Mesodermal cell (in vitro differentiated cells): ENCODE measurements around the gene PREX1.

Experiments
- H3K27ac ChIP-seq: 2 replicates; pipeline ENCODE4 v1.7.0; 2013; ENCODE audit warnings: mild to moderate bottlenecking, low read depth, low read length, moderate library complexity; ENCODE audit not compliant: severe bottlenecking
- H3K36me3 ChIP-seq: 2 replicates; pipeline ENCODE4 v1.7.1; 2013; ENCODE audit warnings: mild to moderate bottlenecking, low read length, moderate library complexity; ENCODE audit not compliant: control insufficient read depth, insufficient read depth
- H3K4me1 ChIP-seq: one replicate; pipeline ENCODE4 v1.7.1; 2013; ENCODE audit warnings: mild to moderate bottlenecking, low read length; ENCODE audit not compliant: insufficient read depth, control insufficient read depth, poor library complexity, severe bottlenecking
- H3K4me3 ChIP-seq: 2 replicates; pipeline ENCODE4 v1.7.0; 2013; ENCODE audit warnings: low read length, control low read depth, mild to moderate bottlenecking; ENCODE audit not compliant: insufficient read depth, poor library complexity, severe bottlenecking; ENCODE audit errors: extremely low read depth
- H3K9me3 ChIP-seq: 2 replicates; pipeline ENCODE4 v1.7.1; 2013; ENCODE audit warnings: mild to moderate bottlenecking, low read length, moderate library complexity; ENCODE audit not compliant: control insufficient read depth
- WGBS, 2 experiments: methylation state at CpG; one replicate each; pipeline ENCODE4 v1.1.5; 2013; ENCODE audit warnings: missing lambda C conversion rate in 2 of 2; ENCODE audit not compliant: insufficient coverage in 2 of 2; 5-methylcytosine and 5-hydroxymethylcytosine counted together

PREX1 gene

GRCh38 chr20:48732081-48732829 is 95.5 kb downstream of the PREX1 start:
- WGBS, 2 experiments: 93 to 94% methylated on average over 7 to 8 of the region's 12 CpGs
- Histone ChIP-seq H3K36me3 (peaks cover 55% of the 10 kb centered on the region), H3K9me3 (no peaks in the 10 kb centered on the region), H3K27ac (no peak overlapping the region), H3K4me1 (peaks cover 10% of the 10 kb centered on the region), H3K4me3 (no peak overlapping the region)

DNA sequence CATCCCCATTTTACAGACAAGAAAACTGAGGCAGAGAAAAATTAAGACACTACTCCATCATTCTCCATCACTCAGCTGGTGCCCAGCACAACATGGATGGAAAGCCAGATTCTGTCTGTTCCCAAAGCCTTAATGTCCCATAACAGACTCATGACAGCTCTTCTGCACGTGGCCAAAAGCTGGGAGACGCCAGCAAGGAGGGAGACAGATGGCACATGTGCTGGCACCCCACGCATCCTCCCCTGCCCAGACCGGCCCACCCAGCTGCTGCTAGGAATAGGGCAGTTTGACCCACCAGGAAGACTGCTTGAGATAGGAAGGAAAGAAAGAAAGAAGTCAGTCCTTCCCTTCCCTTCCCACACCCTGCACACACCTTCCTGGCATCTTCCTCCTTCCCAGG is 96.3 kb downstream of the PREX1 start:
- H3K36me3 ChIP-seq: peaks cover 51% of the 10 kb centered on the region
- 100% methylated on average over 2 of the region's 4 CpGs; no CpG with 5 or more reads in 1 of the 2 experiments for WGBS, 2 experiments

DNA sequence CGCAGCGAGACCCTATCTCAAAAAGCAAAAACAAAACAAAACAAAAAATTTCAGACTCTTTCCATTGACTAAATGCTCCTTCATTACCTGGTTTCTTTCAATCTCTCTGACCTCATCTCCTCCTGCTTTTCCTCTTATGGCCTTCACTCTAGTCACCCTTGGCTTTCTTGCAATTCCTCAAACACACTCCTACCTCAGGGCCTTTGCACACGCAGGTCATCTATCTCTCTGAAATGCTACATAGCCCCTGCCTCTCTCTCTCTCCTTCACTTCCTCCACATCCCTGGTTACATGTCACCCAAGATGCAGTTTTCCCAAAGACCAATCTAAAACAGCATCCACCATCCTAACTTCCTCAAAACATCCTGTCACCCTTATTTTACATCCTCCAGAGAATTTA is 96.8 kb downstream of the PREX1 start:
- 89 to 100% methylated on average over 3 of the region's 3 CpGs for WGBS, 2 experiments
- peaks cover 54% of the 10 kb centered on the region for H3K36me3 ChIP-seq
- no peaks in the 10 kb centered on the region for H3K9me3 ChIP-seq
- H3K4me3 ChIP-seq: no peak overlapping the region
- no peak overlapping the region for H3K27ac ChIP-seq
- H3K4me1 ChIP-seq: peaks cover 10% of the 10 kb centered on the region

More for the DNA sequence above, 96.3 kb downstream of the PREX1 start:
- Histone ChIP-seq H3K9me3 (no peaks in the 10 kb centered on the region), H3K4me1 (peaks cover 10% of the 10 kb centered on the region), H3K4me3 (no peak overlapping the region), H3K27ac (no peak overlapping the region)

DNA sequence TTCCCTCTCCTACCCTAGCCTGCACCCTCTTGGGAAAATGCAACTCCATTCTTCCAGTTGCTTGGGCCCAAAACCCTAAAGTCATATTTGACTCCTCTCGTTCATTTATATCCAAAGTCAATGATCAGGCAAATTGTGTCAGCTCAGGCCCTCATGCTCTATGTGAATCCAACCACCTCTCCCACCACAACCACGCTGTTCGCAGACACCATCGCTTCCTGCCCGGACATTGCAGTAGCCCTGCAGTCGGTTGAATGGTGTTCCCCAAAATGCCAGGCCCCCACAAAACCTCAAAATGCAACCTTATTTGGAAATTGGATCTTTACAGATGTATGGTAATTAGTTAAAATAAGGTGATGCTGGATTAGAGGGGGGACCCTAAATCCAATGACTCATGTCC is 98.3 kb downstream of the PREX1 start:
- peaks cover 10% of the 10 kb centered on the region for H3K4me1 ChIP-seq
- 86 to 100% methylated on average over 1 to 5 of the region's 6 CpGs for WGBS, 2 experiments
- H3K9me3 ChIP-seq: no peaks in the 10 kb centered on the region
- no peak overlapping the region for H3K4me3 ChIP-seq
- no peak overlapping the region for H3K27ac ChIP-seq
- peaks cover 59% of the 10 kb centered on the region for H3K36me3 ChIP-seq

DNA sequence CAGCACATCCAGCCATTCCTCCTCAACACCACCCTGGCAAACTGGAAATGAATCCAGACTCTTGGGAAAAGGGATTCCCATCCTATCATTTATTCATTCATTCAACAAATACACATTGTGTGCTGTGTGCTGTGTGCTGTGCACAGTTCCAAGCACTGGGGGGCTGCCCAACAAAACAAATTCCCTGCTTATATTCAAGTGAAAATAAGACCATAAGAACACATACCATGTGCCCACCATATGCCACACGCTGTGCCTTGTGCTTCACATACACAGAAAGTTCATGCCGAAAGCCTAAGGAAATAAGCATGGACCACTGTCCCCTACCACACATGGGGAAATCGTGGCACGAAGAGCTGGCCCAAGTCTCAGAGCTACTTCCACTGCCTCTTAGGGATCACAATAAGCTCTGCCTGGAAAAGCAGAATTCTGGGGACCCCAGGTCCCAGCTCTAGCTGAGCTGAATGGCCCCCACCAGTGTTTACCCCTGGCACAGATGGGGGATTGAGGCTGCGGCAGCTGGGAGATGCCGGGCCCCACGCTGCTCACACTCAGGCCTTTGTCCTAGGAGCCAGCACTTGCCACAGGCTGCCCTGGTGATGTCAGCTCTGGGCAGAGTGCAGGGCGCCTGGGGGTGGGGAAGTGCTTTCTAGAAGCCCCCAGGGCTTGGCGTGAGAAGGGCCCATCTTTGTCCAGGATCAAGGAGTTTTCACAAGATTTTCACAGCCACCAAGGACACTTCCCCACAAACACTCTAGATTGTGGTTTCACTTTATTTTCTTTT is 99.6 kb downstream of the PREX1 start:
- Histone ChIP-seq H3K9me3 (no peaks in the 10 kb centered on the region), H3K4me3 (no peak overlapping the region), H3K27ac (no peak overlapping the region), H3K36me3 (peaks cover 59% of the 10 kb centered on the region), H3K4me1 (peaks cover 6% of the 10 kb centered on the region)
- 97 to 100% methylated on average over 7 to 9 of the region's 9 CpGs for WGBS, 2 experiments

DNA sequence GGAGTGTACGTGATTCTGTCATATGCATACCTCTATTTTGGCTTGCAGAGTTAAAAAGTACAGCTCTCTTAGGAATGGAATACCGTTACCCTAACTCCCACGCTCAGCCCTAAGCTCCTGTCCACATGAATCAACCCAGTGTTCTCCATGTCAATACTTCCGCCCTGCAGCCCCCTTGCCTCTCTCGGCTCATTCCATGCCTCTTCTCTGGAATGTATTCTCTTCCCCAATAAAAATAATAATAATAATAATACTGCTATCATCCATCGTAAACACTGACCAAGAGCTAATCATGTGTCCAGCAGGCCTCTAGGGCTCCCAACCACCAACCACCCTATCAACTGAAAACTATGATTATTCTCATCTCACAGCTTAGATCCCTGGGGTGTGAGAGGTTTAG is 100.6 kb downstream of the PREX1 start:
- WGBS, 2 experiments: 91 to 99% methylated on average over 4 to 5 of the region's 6 CpGs
- H3K36me3 ChIP-seq: peaks cover 53% of the 10 kb centered on the region

DNA sequence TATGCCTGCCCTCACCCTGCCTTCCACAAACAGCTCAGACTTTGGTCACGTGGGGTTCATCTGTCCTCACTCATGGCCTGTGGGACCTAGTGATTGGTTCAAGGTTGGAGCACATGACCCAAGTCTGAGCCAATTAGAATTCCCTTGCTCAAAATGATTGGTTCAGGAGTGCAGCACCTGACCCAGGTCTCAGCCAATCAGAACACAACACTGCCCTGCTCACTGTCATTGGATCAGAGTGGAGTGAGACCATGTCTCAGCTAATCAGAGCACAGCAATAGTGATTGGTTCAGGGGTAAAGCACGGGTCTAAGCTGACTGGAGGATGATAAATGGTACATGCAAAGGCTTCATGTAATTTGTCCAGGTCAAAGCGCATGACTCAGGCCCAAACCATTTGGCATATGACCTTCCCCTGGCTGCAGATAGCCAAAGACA is 102.2 kb downstream of the PREX1 start:
- 87 to 100% methylated on average over 3 of the region's 3 CpGs for WGBS, 2 experiments
- Histone ChIP-seq H3K4me3 (no peak overlapping the region), H3K4me1 (peaks cover 10% of the 10 kb centered on the region), H3K9me3 (no peaks in the 10 kb centered on the region), H3K36me3 (peaks cover 43% of the 10 kb centered on the region), H3K27ac (no peak overlapping the region)

More for the DNA sequence above, 100.6 kb downstream of the PREX1 start:
- H3K4me1 ChIP-seq: peaks cover 7% of the 10 kb centered on the region
- H3K9me3 ChIP-seq: no peaks in the 10 kb centered on the region
- no peak overlapping the region for H3K4me3 ChIP-seq
- H3K27ac ChIP-seq: no peak overlapping the region

DNA sequence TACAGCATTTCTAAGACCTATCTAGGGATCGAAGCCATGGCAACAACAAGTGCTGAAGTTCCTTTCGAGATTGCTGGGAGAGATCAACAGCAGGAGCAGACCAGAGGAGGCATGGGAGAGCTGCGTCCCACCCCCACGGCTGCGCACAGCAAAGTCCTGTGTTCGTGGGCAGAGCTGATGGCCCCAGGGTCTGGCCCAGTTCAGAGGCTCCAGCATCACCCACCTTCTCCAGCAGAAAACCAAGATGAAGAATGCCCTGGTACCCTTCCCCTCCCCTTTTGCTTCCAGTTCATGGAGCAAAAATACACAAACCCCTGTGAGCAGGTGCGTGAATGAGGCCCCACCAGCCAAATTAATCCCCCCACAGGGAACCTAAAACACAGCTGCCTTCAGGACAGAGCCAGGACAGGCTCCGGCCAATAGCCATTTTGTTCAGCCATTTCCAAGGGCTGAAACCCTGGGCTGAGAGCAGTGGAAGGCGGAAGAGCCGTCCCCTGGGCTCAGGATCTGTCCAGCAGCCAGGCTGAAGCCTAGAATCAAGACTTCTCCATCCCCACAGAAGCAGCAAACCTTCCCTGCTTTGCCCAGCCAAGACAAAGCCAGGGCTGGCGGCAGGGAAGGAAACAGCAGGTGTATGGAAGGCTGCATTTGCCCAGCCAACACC is 102.8 kb downstream of the PREX1 start:
- H3K4me3 ChIP-seq: no peak overlapping the region
- peaks cover 14% of the 10 kb centered on the region for H3K4me1 ChIP-seq
- H3K27ac ChIP-seq: no peak overlapping the region
- H3K9me3 ChIP-seq: no peaks in the 10 kb centered on the region
- 86 to 95% methylated on average over 7 to 8 of the region's 11 CpGs for WGBS, 2 experiments
- peaks cover 39% of the 10 kb centered on the region for H3K36me3 ChIP-seq

DNA sequence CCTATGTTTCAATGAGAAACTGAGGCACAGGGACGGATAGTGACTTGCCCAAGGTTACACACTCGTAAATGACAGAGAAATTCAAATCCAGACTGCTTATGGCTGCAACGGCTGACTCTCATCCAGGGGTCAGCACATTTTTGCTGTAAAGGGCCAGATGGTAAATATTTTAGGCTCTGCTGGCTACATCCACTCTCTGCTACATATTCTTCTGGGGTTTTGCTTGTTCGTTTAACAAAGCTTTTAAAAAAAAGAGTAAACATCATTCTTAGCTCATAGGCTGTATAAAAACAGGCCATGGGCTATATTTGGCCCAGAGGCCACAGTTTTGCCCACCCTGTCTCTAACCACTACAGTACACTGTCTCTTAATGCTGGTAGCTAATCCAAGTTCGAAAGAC is 103.4 kb downstream of the PREX1 start:
- no peaks in the 10 kb centered on the region for H3K9me3 ChIP-seq
- no peak overlapping the region for H3K4me3 ChIP-seq
- WGBS, 2 experiments: 93 to 95% methylated on average over 4 to 5 of the region's 5 CpGs
- H3K4me1 ChIP-seq: peaks cover 14% of the 10 kb centered on the region
- H3K27ac ChIP-seq: no peak overlapping the region
- peaks cover 39% of the 10 kb centered on the region for H3K36me3 ChIP-seq

- Histone ChIP-seq H3K4me3 (no peak overlapping the region), H3K4me1 (peaks cover 14% of the 10 kb centered on the region), H3K27ac (peak overlapping the region; percentile 45), H3K36me3 (peaks cover 39% of the 10 kb centered on the region), H3K9me3 (no peaks in the 10 kb centered on the region)
- 89 to 94% methylated on average over 22 to 29 of the region's 29 CpGs for WGBS, 2 experiments
Observed at GRCh38 chr20:48723308-48724264, 104.2 kb downstream of the PREX1 start.
